Mammary epithelial cell (primary cell): ENCODE measurements around the gene CELF2.

ENCODE experiments used
- CTCF ChIP-seq, 2 donors: IDR thresholded peaks in 1 of 2; conservative IDR thresholded peaks in 1 of 2; 2 replicates each; pipeline ENCODE4 v1.5.1; 2011 to 2012; ENCODE audit warnings: inconsistent platforms in 2 of 2, low read length in 2 of 2, mild to moderate bottlenecking in 2 of 2, control low read depth in 1 of 2, low read depth in 1 of 2; ENCODE audit not compliant: insufficient read depth in 1 of 2; ENCODE audit errors: extremely low read depth in 1 of 2
- EZH2 ChIP-seq: IDR thresholded peaks from 2 replicates; pipeline ENCODE4 v1.6.1; 2012; ENCODE audit warnings: low read length, inconsistent platforms, borderline replicate concordance

GRCh38 chr10:11149807-11150141, 132.1 kb downstream of the CELF2 start:
- no peak for TF ChIP-seq CTCF (conservative IDR thresholded peaks at IDR 0.05 in 1 of 2, IDR thresholded peaks at IDR 0.05 in 1 of 2; ENCODE audit: extremely low read depth in 1 of 2, insufficient read depth in 1 of 2, low read depth in 1 of 2, low read length in 2 of 2)
- TF ChIP-seq EZH2: no peak
